ENCODE data around the gene TRMT1.
A peak's percentile ranks its signal among the peaks of the same experiment; 100 is the strongest.

TRMT1 gene

DNA sequence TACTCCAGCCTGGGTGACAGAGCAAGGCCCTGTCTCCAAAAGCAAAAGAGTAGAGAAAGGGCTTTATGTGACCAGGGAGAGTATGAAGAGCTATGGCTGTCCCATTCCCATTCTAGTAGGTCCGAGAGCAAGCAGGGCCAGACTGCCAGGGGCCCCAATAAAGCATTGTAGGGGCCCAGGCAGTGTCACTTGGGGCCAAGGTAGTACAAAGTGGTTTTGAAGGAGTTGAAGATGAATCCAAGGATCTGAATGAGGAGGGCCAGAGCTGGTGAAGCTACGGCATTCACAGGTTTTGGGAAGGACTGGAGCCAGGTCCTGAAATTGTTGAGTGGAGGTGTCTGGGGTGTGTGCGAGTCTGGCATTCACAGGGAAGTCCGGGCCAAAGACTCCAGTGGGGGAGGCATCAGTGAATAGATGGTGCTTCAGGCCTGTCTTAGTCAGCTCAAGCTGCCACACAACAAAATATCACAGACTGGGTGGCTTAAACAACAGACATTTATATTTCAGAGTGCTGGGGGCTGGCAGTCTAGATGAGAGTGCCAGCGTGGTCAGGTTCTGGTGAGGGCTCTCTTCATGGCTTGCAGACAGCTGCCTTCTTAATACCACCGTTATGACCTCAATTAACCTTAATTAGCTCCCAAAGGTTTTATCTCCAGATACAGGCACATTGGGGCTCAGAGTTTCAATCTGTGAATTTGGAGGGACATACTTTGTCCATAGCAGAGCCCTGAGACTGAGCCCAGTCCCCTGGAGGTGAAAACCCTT is 11.5 kb upstream of the TRMT1 start:
- H3K36me3 ChIP-seq (ENCODE audit: control insufficient read depth in 1 of 2, insufficient read depth in 2 of 2, low read depth in 1 of 2, low read length in 2 of 2): peaks cover 13 to 40% of the 10 kb centered on the region in 2 experiments
- H3K9me3 ChIP-seq (ENCODE audit: control insufficient read depth, low read length): no peaks in the 10 kb centered on the region
- H3K27me3 ChIP-seq (ENCODE audit: control insufficient read depth in 1 of 2, insufficient read depth in 1 of 2, low read length in 2 of 2): no peaks in the 10 kb centered on the region
- no peak overlapping the region for H2BK12ac ChIP-seq (ENCODE audit: low read length in 2 of 2)
- peaks cover 13% of the 10 kb centered on the region for H3K4me1 ChIP-seq (ENCODE audit: control insufficient read depth, insufficient read depth, low read depth, low read length)
- H3K79me1 ChIP-seq (replicated peaks; ENCODE audit: low read length, poor library complexity, severe bottlenecking): peaks cover 13% of the 10 kb centered on the region
- no peak overlapping the region for H2AFZ ChIP-seq (ENCODE audit: low read depth, low read length)
- no peak overlapping the region for H4K8ac ChIP-seq (ENCODE audit: low read length)
- no peak overlapping the region for H3K9ac ChIP-seq (ENCODE audit: low read length)
- no peak overlapping the region for H3K14ac ChIP-seq (ENCODE audit: low read length in 2 of 2)
- H3K23ac ChIP-seq (ENCODE audit: low read length in 2 of 2): no peak overlapping the region
- no peak overlapping the region for H4K91ac ChIP-seq (ENCODE audit: low read length)
- no peak overlapping the region for H3K4me2 ChIP-seq (ENCODE audit: low read length, poor library complexity, severe bottlenecking)
- no peak overlapping the region for H2BK120ac ChIP-seq (ENCODE audit: low read depth, low read length)
- H3K4me3 ChIP-seq (ENCODE audit: insufficient read depth in 1 of 2, low read depth in 1 of 2, low read length in 2 of 2): no peak overlapping the region
- DNase-seq: no peak
- H3K18ac ChIP-seq (ENCODE audit: low read depth in 1 of 2, low read length in 2 of 2): no peak overlapping the region
- H2BK5ac ChIP-seq (ENCODE audit: low read depth, low read length, poor library complexity, severe bottlenecking): no peak overlapping the region
- 98% methylated on average over 6 of the region's 6 CpGs for WGBS
- H3K27ac ChIP-seq (ENCODE audit: low read length, poor library complexity, severe bottlenecking): no peak overlapping the region
- no peak overlapping the region for H2BK15ac ChIP-seq (ENCODE audit: low read depth, poor library complexity, severe bottlenecking)
- H2AK5ac ChIP-seq (ENCODE audit: low read length, severe bottlenecking): no peak overlapping the region
- no peak overlapping the region for H3K4ac ChIP-seq (ENCODE audit: low read depth in 1 of 2, low read length in 2 of 2)

DNA sequence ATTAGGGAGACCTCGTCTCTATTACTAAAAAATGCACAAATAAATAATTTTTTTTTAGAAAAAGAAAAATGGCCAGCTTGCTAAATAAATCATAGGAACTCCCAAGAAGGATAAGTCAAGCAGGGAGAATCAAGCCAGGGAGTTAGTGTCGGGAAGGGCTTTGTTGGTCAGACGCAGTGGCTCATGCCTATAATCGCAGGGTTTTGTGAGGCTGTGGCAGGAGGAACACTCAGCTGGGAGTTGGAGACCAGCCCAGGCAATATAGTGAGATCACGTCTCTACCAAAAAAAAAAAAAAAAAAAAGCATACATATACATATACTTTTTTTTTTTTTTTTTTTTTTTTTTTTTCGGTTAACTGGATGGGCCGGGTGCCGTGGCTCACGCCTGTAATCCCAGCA is 10.5 kb upstream of the TRMT1 start:
- H3K23ac ChIP-seq (ENCODE audit: low read length in 2 of 2): no peak overlapping the region
- H2AK5ac ChIP-seq (ENCODE audit: low read length, severe bottlenecking): no peak overlapping the region
- no peak overlapping the region for H3K4me2 ChIP-seq (ENCODE audit: low read length, poor library complexity, severe bottlenecking)
- peaks cover 15% of the 10 kb centered on the region for H3K4me1 ChIP-seq (ENCODE audit: control insufficient read depth, insufficient read depth, low read depth, low read length)
- H3K79me1 ChIP-seq (replicated peaks; ENCODE audit: low read length, poor library complexity, severe bottlenecking): peaks cover 13% of the 10 kb centered on the region
- no peak overlapping the region for H3K4ac ChIP-seq (ENCODE audit: low read depth in 1 of 2, low read length in 2 of 2)
- no peak overlapping the region for H3K18ac ChIP-seq (ENCODE audit: low read depth in 1 of 2, low read length in 2 of 2)
- no peak overlapping the region for H4K8ac ChIP-seq (ENCODE audit: low read length)
- 100% methylated on average over 2 of the region's 9 CpGs for WGBS
- H2BK5ac ChIP-seq (ENCODE audit: low read depth, low read length, poor library complexity, severe bottlenecking): no peak overlapping the region
- no peak for DNase-seq
- H2BK15ac ChIP-seq (ENCODE audit: low read depth, poor library complexity, severe bottlenecking): no peak overlapping the region
- H3K9me3 ChIP-seq (ENCODE audit: control insufficient read depth, low read length): no peaks in the 10 kb centered on the region
- H4K91ac ChIP-seq (ENCODE audit: low read length): no peak overlapping the region
- no peak overlapping the region for H2BK12ac ChIP-seq (ENCODE audit: low read length in 2 of 2)
- no peak overlapping the region for H2BK120ac ChIP-seq (ENCODE audit: low read depth, low read length)
- no peak overlapping the region for H3K9ac ChIP-seq (ENCODE audit: low read length)
- H3K36me3 ChIP-seq (ENCODE audit: control insufficient read depth in 1 of 2, insufficient read depth in 2 of 2, low read depth in 1 of 2, low read length in 2 of 2): peaks cover 15 to 45% of the 10 kb centered on the region in 2 experiments
- no peaks in the 10 kb centered on the region for H3K27me3 ChIP-seq (ENCODE audit: control insufficient read depth in 1 of 2, insufficient read depth in 1 of 2, low read length in 2 of 2)
- H3K14ac ChIP-seq (ENCODE audit: low read length in 2 of 2): no peak overlapping the region
- no peak overlapping the region for H3K4me3 ChIP-seq (ENCODE audit: insufficient read depth in 1 of 2, low read depth in 1 of 2, low read length in 2 of 2)
- no peak overlapping the region for H2AFZ ChIP-seq (ENCODE audit: low read depth, low read length)
- H3K27ac ChIP-seq (ENCODE audit: low read length, poor library complexity, severe bottlenecking): no peak overlapping the region

DNA sequence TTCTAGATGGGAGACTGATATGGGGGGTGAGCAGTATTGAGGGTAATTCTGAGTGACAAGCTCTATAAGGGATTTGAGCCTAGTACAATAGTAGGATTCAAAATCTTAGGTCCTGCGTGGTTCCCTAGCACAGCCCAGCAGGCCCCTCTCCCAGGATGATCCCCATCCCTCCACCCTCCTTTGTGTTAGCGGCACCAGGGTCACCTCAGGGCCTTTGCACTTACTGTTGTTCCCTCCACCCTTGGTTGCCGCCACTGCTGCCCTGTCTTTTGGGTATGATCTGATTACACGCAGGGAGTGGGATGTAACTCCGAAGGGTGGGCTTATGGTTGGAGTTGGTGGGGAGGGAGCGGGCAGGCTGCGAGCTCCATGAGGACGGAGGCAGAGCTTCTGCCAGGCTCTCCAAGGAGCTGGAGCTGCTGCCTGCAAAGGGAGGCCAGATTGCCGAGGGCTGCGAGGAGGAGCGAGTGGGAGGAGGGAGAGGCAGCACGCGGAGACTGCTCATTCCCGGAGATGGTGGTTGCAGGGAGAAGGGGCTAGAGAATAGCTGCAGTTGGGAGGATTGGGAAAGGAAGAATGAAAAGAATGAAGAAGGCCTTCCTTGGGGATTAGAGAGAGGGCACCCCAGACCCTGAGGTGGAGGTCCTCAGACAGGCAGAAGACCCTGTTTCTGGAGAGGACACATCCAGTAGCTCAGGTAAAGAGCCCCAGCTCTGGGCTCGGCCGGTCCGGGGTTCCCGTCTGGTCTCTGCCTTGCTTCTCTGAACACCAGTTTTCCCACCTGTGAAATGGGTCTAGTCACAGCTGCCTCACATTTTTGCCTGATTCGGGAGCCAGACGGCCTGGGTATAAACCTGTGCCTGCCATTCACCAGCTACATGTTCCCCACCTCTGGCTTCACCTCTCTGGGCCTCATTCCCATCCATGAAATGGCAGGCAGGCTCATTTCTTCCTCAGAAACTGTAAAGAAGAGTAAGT is 6.7 kb upstream of the TRMT1 start:
- no peak overlapping the region for H3K4ac ChIP-seq (ENCODE audit: low read depth in 1 of 2, low read length in 2 of 2)
- H3K4me1 ChIP-seq (ENCODE audit: control insufficient read depth, insufficient read depth, low read depth, low read length): peaks cover 40% of the 10 kb centered on the region
- no peak overlapping the region for H2AK5ac ChIP-seq (ENCODE audit: low read length, severe bottlenecking)
- no peak overlapping the region for H2BK5ac ChIP-seq (ENCODE audit: low read depth, low read length, poor library complexity, severe bottlenecking)
- no peak overlapping the region for H2BK15ac ChIP-seq (ENCODE audit: low read depth, poor library complexity, severe bottlenecking)
- WGBS: 93% methylated on average over 20 of the region's 20 CpGs
- no peak overlapping the region for H4K8ac ChIP-seq (ENCODE audit: low read length)
- no peaks in the 10 kb centered on the region for H3K9me3 ChIP-seq (ENCODE audit: control insufficient read depth, low read length)
- no peak overlapping the region for H4K91ac ChIP-seq (ENCODE audit: low read length)
- H2BK12ac ChIP-seq (ENCODE audit: low read length in 2 of 2): no peak overlapping the region
- no peak for DNase-seq
- H3K36me3 ChIP-seq (ENCODE audit: control insufficient read depth in 1 of 2, insufficient read depth in 2 of 2, low read depth in 1 of 2, low read length in 2 of 2): peaks cover 14 to 38% of the 10 kb centered on the region in 2 experiments
- no peak overlapping the region for H3K14ac ChIP-seq (ENCODE audit: low read length in 2 of 2)
- no peak overlapping the region for H3K9ac ChIP-seq (ENCODE audit: low read length)
- no peak overlapping the region for H3K27ac ChIP-seq (ENCODE audit: low read length, poor library complexity, severe bottlenecking)
- H3K4me3 ChIP-seq (ENCODE audit: insufficient read depth in 1 of 2, low read depth in 1 of 2, low read length in 2 of 2): no peak overlapping the region
- H3K18ac ChIP-seq (ENCODE audit: low read depth in 1 of 2, low read length in 2 of 2): no peak overlapping the region
- H2AFZ ChIP-seq (ENCODE audit: low read depth, low read length): no peak overlapping the region
- no peaks in the 10 kb centered on the region for H3K27me3 ChIP-seq (ENCODE audit: control insufficient read depth in 1 of 2, insufficient read depth in 1 of 2, low read length in 2 of 2)
- H3K4me2 ChIP-seq (ENCODE audit: low read length, poor library complexity, severe bottlenecking): no peak overlapping the region
- H3K23ac ChIP-seq (ENCODE audit: low read length in 2 of 2): no peak overlapping the region
- peaks cover 7% of the 10 kb centered on the region for H3K79me1 ChIP-seq (replicated peaks; ENCODE audit: low read length, poor library complexity, severe bottlenecking)
- no peak overlapping the region for H2BK120ac ChIP-seq (ENCODE audit: low read depth, low read length)

DNA sequence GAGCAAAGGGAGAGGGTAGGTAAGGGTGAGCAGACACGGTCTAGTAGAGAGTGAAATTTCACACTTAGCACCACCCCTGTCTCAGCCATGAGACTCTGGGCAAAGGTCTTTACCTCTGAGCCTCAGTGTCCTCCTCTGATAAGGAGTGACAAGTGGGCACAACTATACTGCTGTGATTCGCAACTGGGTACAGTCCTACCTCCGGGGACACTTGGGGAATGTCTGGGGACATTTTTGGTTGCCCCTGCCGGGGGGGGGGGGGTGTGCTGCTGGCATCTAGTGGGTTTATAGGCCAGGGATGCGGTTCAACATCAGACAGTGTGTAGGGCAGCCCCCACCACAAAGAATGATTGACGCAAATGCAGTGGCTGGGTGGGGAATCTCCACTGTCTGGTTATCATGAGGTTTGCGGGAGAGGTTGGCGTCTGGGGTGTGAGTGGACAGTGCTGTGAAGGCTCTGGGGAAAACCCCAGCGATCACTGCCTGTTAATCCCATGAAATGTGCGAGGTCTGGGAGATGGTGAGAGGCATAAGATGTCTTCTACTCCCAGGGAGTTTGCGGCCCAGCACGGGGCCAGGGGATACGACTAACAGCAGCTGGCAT is 5.8 kb upstream of the TRMT1 start:
- Histone ChIP-seq H3K27me3 (ENCODE audit: control insufficient read depth in 1 of 2, insufficient read depth in 1 of 2, low read length in 2 of 2) (no peaks in the 10 kb centered on the region), H3K27ac (ENCODE audit: low read length, poor library complexity, severe bottlenecking) (no peak overlapping the region), H3K14ac (ENCODE audit: low read length in 2 of 2) (no peak overlapping the region), H3K23ac (ENCODE audit: low read length in 2 of 2) (no peak overlapping the region), H2BK12ac (ENCODE audit: low read length in 2 of 2) (no peak overlapping the region), H4K8ac (ENCODE audit: low read length) (no peak overlapping the region), H3K79me1 (replicated peaks; ENCODE audit: low read length, poor library complexity, severe bottlenecking) (peaks cover 7% of the 10 kb centered on the region), H2AFZ (ENCODE audit: low read depth, low read length) (no peak overlapping the region), H2BK120ac (ENCODE audit: low read depth, low read length) (no peak overlapping the region), H3K36me3 (ENCODE audit: control insufficient read depth in 1 of 2, insufficient read depth in 2 of 2, low read depth in 1 of 2, low read length in 2 of 2) (peaks cover 14 to 38% of the 10 kb centered on the region in 2 experiments), H3K4me1 (ENCODE audit: control insufficient read depth, insufficient read depth, low read depth, low read length) (peaks cover 36% of the 10 kb centered on the region), H3K9me3 (ENCODE audit: control insufficient read depth, low read length) (no peaks in the 10 kb centered on the region), H2AK5ac (ENCODE audit: low read length, severe bottlenecking) (no peak overlapping the region), H3K18ac (ENCODE audit: low read depth in 1 of 2, low read length in 2 of 2) (no peak overlapping the region), H3K4me3 (ENCODE audit: insufficient read depth in 1 of 2, low read depth in 1 of 2, low read length in 2 of 2) (no peak overlapping the region), H3K9ac (ENCODE audit: low read length) (no peak overlapping the region), H2BK5ac (ENCODE audit: low read depth, low read length, poor library complexity, severe bottlenecking) (no peak overlapping the region), H3K4me2 (ENCODE audit: low read length, poor library complexity, severe bottlenecking) (no peak overlapping the region), H3K4ac (ENCODE audit: low read depth in 1 of 2, low read length in 2 of 2) (peak overlapping the region in 1 of 2 experiments; percentile 35), H2BK15ac (ENCODE audit: low read depth, poor library complexity, severe bottlenecking) (peak overlapping the region; percentile 38), H4K91ac (ENCODE audit: low read length) (no peak overlapping the region)
- 90% methylated on average over 12 of the region's 13 CpGs for WGBS
- DNase-seq: no peak
